ENCODE data around the gene FOXA3.

- TF ChIP-seq, protein P1, sequence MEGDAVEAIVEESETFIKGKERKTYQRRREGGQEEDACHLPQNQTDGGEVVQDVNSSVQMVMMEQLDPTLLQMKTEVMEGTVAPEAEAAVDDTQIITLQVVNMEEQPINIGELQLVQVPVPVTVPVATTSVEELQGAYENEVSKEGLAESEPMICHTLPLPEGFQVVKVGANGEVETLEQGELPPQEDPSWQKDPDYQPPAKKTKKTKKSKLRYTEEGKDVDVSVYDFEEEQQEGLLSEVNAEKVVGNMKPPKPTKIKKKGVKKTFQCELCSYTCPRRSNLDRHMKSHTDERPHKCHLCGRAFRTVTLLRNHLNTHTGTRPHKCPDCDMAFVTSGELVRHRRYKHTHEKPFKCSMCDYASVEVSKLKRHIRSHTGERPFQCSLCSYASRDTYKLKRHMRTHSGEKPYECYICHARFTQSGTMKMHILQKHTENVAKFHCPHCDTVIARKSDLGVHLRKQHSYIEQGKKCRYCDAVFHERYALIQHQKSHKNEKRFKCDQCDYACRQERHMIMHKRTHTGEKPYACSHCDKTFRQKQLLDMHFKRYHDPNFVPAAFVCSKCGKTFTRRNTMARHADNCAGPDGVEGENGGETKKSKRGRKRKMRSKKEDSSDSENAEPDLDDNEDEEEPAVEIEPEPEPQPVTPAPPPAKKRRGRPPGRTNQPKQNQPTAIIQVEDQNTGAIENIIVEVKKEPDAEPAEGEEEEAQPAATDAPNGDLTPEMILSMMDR (IDR thresholded peaks at IDR 0.05): no peak
- no peak for TF ChIP-seq POLR2AphosphoS5 (IDR thresholded peaks at IDR 0.05)
- TF ChIP-seq POLR2A (IDR thresholded peaks at IDR 0.05): no peak
Measured at GRCh38 chr19:45918721-45919120, 54.6 kb downstream of the FOXA3 start.

Measured in prostate gland (tissue), 2 donors.